Measurements from ENCODE around the gene UBTF.

The UBTF gene

GRCh38 chr17:44213403-44214229, 5.9 kb downstream of the UBTF start:
- DNase-seq (ENCODE audit: low read depth in 2 of 2): no peak

GRCh38 chr17:44212507-44213402, 6.7 kb downstream of the UBTF start:
- DNase-seq (ENCODE audit: low read depth in 2 of 2): no peak

- DNase-seq (ENCODE audit: low read depth in 2 of 2): no peak
Observed at GRCh38 chr17:44211281-44212265, 7.9 kb downstream of the UBTF start.

- peak; percentile 89 to 90 for DNase-seq (ENCODE audit: low read depth in 2 of 2)
Observed at GRCh38 chr17:44210342-44211192, 8.9 kb downstream of the UBTF start.

GRCh38 chr17:44209786-44210341, 9.6 kb downstream of the UBTF start:
- DNase-seq (ENCODE audit: low read depth in 2 of 2): no peak

GRCh38 chr17:44207743-44208142, 11.7 kb downstream of the UBTF start:
- no peak for DNase-seq (ENCODE audit: low read depth in 2 of 2)

GRCh38 chr17:44207319-44207718, 12.2 kb downstream of the UBTF start:
- DNase-seq (ENCODE audit: low read depth in 2 of 2): no peak

- no peak for DNase-seq (ENCODE audit: low read depth in 2 of 2)
Observed at GRCh38 chr17:44206825-44207155, 12.7 kb downstream of the UBTF start.

GRCh38 chr17:44205962-44206824, 13.3 kb downstream of the UBTF start:
- DNase-seq (ENCODE audit: low read depth in 2 of 2): no peak

- DNase-seq (ENCODE audit: low read depth in 2 of 2): no peak
Observed at GRCh38 chr17:44204441-44204882, 15.0 kb downstream of the UBTF start.

GRCh38 chr17:44203731-44204440, 15.6 kb downstream of the UBTF start:
- no peak for DNase-seq (ENCODE audit: low read depth in 2 of 2)

GRCh38 chr17:44202756-44203155, 16.7 kb downstream of the UBTF start:
- DNase-seq (ENCODE audit: low read depth in 2 of 2): no peak

- DNase-seq (ENCODE audit: low read depth in 2 of 2): no peak
Observed at GRCh38 chr17:44200478-44201155, 18.9 kb downstream of the UBTF start.

- peak; percentile 100 for DNase-seq (ENCODE audit: low read depth in 2 of 2)
Observed at GRCh38 chr17:44199553-44200477, 19.7 kb downstream of the UBTF start, which contains the start of gene ATXN7L3. Gene ATXN7L3 (minus strand): TSS chr17:44199884. CDS start chr17:44198070, 1,814 bp downstream.

- DNase-seq (ENCODE audit: low read depth in 2 of 2): peak in 1 of 2 donors; percentile 26
Observed at GRCh38 chr17:44198721-44199552, 20.5 kb downstream of the UBTF start.
